ENCODE data around the gene ZNF30.

DNA sequence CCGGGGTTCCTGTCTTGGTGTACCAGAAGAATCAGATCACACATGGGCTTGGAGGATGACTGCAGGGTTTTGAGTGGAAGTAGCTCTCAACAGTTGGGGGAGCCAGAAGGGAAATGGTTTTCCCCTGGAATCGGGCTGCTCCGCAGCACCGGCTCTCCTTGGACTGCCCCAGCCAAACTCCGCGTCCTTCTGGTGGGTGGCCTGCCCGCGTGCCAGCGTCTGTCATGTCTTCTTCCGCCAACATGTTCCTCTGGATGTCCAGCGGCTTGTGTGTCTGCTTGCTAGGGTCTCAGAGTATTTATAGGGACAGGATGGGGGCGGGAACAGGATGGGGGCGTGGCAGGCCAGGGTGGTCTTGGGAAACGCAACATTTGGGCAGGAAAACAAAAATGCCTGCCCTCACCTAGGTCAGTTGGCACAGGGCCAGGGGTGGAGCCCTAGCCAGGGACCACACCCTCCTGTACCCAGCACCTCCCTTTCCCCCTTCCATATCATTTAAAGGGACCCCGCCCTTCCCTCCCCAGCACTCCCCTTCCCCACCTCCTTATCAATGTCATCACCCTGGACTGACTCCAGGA, 1.3 kb upstream of the ZNF30 start:
- TF ChIP-seq EP300 (IDR thresholded peaks at IDR 0.05; ENCODE audit: low read depth) (no peak), POLR2A (IDR thresholded peaks at IDR 0.05) (no peak), POLR2AphosphoS5 (IDR thresholded peaks at IDR 0.05) (no peak)
- TF ChIP-seq, protein P1, sequence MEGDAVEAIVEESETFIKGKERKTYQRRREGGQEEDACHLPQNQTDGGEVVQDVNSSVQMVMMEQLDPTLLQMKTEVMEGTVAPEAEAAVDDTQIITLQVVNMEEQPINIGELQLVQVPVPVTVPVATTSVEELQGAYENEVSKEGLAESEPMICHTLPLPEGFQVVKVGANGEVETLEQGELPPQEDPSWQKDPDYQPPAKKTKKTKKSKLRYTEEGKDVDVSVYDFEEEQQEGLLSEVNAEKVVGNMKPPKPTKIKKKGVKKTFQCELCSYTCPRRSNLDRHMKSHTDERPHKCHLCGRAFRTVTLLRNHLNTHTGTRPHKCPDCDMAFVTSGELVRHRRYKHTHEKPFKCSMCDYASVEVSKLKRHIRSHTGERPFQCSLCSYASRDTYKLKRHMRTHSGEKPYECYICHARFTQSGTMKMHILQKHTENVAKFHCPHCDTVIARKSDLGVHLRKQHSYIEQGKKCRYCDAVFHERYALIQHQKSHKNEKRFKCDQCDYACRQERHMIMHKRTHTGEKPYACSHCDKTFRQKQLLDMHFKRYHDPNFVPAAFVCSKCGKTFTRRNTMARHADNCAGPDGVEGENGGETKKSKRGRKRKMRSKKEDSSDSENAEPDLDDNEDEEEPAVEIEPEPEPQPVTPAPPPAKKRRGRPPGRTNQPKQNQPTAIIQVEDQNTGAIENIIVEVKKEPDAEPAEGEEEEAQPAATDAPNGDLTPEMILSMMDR (IDR thresholded peaks at IDR 0.05), result no peak

All from transverse colon (tissue), 4 donors.